ENCODE results near the gene CALHM1. TPM values are rescaled to one million over a fixed set of nuclear protein-coding genes. Genes with fewer than 3 reads are reported as not detected.
A peak's percentile ranks its signal among the peaks of the same experiment; 100 is the strongest.
"Not testable (repeated sequence)": the region's sequence is repeated elsewhere in the genome, so short reads cannot be mapped to it uniquely, and the experiment has no call there.

CALHM1 gene
- total and polyA plus RNA-seq, 10 donors, result 0.04 to 0.52 (median 0.10) TPM; not detected in 7

- Histone ChIP-seq H3K9me3 (no peaks in the 10 kb centered on the region), H3K27ac (no peak overlapping the region), H3K36me3 (no peaks in the 10 kb centered on the region), H3K4me3 (no peak overlapping the region), H3K4me1 (peaks cover 7 to 44% (median 26%) of the 10 kb centered on the region in 6 donors), H3K27me3 (replicated peaks in 1 of 7) (peaks cover 0 to 39% (median 27%) of the 10 kb centered on the region in 7 donors)
- TF ChIP-seq CTCF (IDR thresholded peaks at IDR 0.05 in 8 of 11, conservative IDR thresholded peaks at IDR 0.05 in 3 of 11) (no peak), POLR2AphosphoS5 (IDR thresholded peaks at IDR 0.05) (no peak), POLR2A (IDR thresholded peaks at IDR 0.05) (no peak)
- DNase-seq, result no peak
- WGBS, 5 donors, result 75 to 95% (median 91%) methylated on average over 1 of the region's 1 CpG
- intact Hi-C loops (cut with DNase I; ENCODE audit: low total_unique reads), result no loop called here
These were observed 32.2 kb upstream of the CALHM1 start for GRCh38 chr10:103490986-103491314.

- H3K27me3 ChIP-seq (replicated peaks in 1 of 7), result peaks cover 0 to 3% (median 0%) of the 10 kb centered on the region in 7 donors
- no peak overlapping the region for H3K4me3 ChIP-seq
- intact Hi-C loops (cut with DNase I; ENCODE audit: low total_unique reads), result no loop called here
- no peaks in the 10 kb centered on the region for H3K9me3 ChIP-seq
- 84 to 96% (median 94%) methylated on average over 2 of the region's 2 CpGs for WGBS, 5 donors
- TF ChIP-seq CTCF (IDR thresholded peaks at IDR 0.05 in 8 of 11, conservative IDR thresholded peaks at IDR 0.05 in 3 of 11) (no peak), POLR2A (IDR thresholded peaks at IDR 0.05) (no peak), POLR2AphosphoS5 (IDR thresholded peaks at IDR 0.05) (no peak)
- H3K36me3 ChIP-seq, result no peaks in the 10 kb centered on the region
- H3K27ac ChIP-seq, result no peak overlapping the region
- DNase-seq, result no peak
- peaks cover 0 to 26% (median 10%) of the 10 kb centered on the region in 6 donors for H3K4me1 ChIP-seq
These were observed 28.7 kb upstream of the CALHM1 start for GRCh38 chr10:103487410-103487708.

GRCh38 chr10:103486635-103487409, 28.1 kb upstream of the CALHM1 start:
- H3K4me3 ChIP-seq; H3K36me3 ChIP-seq; DNase-seq; H3K9me3 ChIP-seq; intact Hi-C loops (cut with DNase I; ENCODE audit: low total_unique reads); H3K27me3 ChIP-seq (replicated peaks in 1 of 7); H3K27ac ChIP-seq: not testable (repeated sequence)
- peaks cover 0 to 25% (median 11%) of the 10 kb centered on the region in 6 donors for H3K4me1 ChIP-seq
- 82 to 95% (median 88%) methylated on average over 8 of the region's 8 CpGs for WGBS, 5 donors

GRCh38 chr10:103481974-103482531, 23.4 kb upstream of the CALHM1 start:
- no peak for DNase-seq
- peak; percentile 49 to 79 (median 70) for TF ChIP-seq CTCF (IDR thresholded peaks at IDR 0.05 in 8 of 11, conservative IDR thresholded peaks at IDR 0.05 in 3 of 11)
- no peak for TF ChIP-seq POLR2AphosphoS5 (IDR thresholded peaks at IDR 0.05)
- Histone ChIP-seq H3K4me1 (peaks cover 0 to 30% (median 21%) of the 10 kb centered on the region in 6 donors), H3K9me3 (no peaks in the 10 kb centered on the region), H3K4me3 (no peak overlapping the region), H3K36me3 (no peaks in the 10 kb centered on the region), H3K27ac (no peak overlapping the region), H3K27me3 (replicated peaks in 1 of 7) (no peaks in the 10 kb centered on the region)
- 56 to 62% (median 59%) methylated on average over 12 of the region's 12 CpGs for WGBS, 5 donors
- intact Hi-C loops (cut with DNase I; ENCODE audit: low total_unique reads), result loop anchor here (2.0 kb wide), 2 partner anchors 59 to 65 kb away; no protein-coding TSS in a partner anchor

All from spleen (tissue), 11 donors.